ENCODE measurements around the gene MRO. TPM values are rescaled to one million over a fixed set of nuclear protein-coding genes. Genes with fewer than 3 reads are reported as not detected.
A peak's percentile ranks its signal among the peaks of the same experiment; 100 is the strongest.

The MRO gene
- polyA plus RNA-seq, 4 donors: 2.2 to 2.7 (median 2.4) TPM

GRCh38 chr18:50748243-50749229, 71.3 kb downstream of the MRO start:
- peak in 1 of 4 donors; percentile 34 for DNase-seq (ENCODE audit: low read depth in 4 of 4, low spot score in 2 of 4)

- no peak for DNase-seq (ENCODE audit: low read depth in 4 of 4, low spot score in 2 of 4)
Observed at GRCh38 chr18:50747849-50748242, 72.0 kb downstream of the MRO start.

- DNase-seq (ENCODE audit: low read depth in 4 of 4, low spot score in 2 of 4): no peak
Observed at GRCh38 chr18:50745945-50746344, 73.9 kb downstream of the MRO start.

Other genes starting within 250 kb of the MRO start
- gene ME2, start 59.1 kb upstream of the MRO start, polyA plus RNA-seq (ENCODE audit: insufficient read length in 4 of 4): 10 to 100 TPM; 33.8 to 38.0 (median 36.4) TPM
- gene ELAC1, start 148.0 kb upstream of the MRO start, polyA plus RNA-seq (ENCODE audit: insufficient read length in 4 of 4): 10 to 100 TPM; 15.4 to 17.9 (median 17.0) TPM
- 100 to 1,000 TPM; 149 to 171 (median 160) TPM for gene SMAD4, start 210.2 kb upstream of the MRO start, polyA plus RNA-seq (ENCODE audit: insufficient read length in 4 of 4)